GM20431 (cell line): Measurements from ENCODE around the gene FRMD1.

Experiments used
- in situ Hi-C: fragments of 300-500 bp; cut with MseI, MboI; formaldehyde crosslinking; loops from one replicate; pipeline ENCODE4 v1.15.0; 2020; ENCODE audit warnings: low sequenced_read_pairs; ENCODE audit not compliant: unreplicated experiment

FRMD1 gene

GRCh38 chr6:168097221-168097620, 18.2 kb upstream of the FRMD1 start:
- in situ Hi-C loops, result no loop called here

DNA sequence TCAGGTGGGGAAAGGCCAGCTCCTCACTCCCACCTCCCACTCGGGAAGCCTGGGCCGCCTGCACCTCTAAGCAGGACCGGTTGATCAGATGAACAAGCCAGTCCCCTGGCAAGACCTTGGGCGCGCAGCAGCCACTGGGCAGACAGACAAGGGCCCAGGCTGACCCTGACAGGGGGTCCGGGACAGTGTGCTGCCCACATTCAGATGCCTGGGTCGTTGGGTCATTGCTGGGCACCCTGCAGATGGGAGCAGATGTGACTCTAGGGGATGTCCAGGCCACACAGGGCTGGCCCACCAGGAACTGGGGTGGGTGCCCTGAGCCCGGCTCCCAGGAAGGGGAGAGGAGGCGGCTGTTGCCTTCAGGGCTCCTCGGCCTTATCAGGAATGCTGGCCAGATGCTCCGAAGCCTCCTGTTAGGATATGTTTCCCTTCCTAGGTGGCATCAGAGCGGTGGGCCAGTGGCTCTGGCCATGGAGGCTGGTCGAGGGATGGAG, 17.3 kb upstream of the FRMD1 start:
- in situ Hi-C loops, result no loop called here

- in situ Hi-C loops, result no loop called here
Measured at GRCh38 chr6:168095716-168096250, 16.8 kb upstream of the FRMD1 start.

DNA sequence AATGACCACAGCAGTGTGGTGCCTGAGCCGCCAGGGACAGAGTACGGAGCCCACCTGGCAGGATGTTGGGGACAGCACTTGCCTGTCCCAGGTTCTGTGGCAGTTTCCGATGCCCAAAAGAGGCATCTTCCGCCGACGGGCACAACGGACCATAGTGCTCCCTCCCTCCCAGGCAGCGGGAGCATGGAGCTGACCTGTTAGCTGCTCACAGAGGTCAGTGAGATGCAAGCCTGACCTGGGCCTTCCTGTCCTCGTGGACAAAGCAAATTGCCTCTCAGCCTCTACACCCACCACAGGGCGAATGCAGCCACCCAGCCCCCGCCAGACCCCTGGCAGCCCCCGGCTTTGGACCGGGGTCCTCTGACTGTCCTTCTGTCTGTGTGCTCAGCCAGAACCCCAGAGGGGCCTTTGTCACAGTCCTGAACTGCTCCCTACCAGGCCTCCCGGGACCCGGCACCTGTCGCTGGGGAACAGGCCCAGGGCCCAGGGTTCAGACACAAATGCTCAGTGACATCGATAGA, 16.2 kb upstream of the FRMD1 start:
- in situ Hi-C loops, result no loop called here

GRCh38 chr6:168093634-168094033, 14.6 kb upstream of the FRMD1 start:
- in situ Hi-C loops, result no loop called here

DNA sequence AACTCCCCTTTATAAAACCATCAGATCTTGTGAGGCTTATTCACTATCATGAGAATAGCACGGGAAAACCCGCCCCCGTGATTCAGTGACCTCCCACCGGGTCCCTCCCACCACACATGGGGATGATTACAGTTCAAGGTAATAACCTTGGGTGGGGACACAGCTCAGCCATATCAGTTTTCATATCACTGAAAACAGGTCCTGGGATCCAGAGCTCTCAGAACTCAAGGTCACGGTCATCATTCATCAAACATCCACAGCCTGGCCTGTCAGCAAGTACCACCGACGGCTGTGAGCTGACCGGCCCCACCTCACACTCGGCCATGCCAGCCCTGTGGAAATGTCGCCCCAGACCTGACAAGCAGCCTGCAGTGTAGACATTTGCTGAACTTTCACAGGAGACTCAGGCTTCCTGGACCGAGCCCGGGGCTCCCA, 14.1 kb upstream of the FRMD1 start:
- in situ Hi-C loops, result no loop called here

- in situ Hi-C loops, result no loop called here
Measured at GRCh38 chr6:168092541-168092940, 13.5 kb upstream of the FRMD1 start.

- in situ Hi-C loops, result no loop called here
Measured at GRCh38 chr6:168091381-168092264, 12.6 kb upstream of the FRMD1 start.

- in situ Hi-C loops, result no loop called here
Measured at GRCh38 chr6:168090706-168091105, 11.7 kb upstream of the FRMD1 start.

GRCh38 chr6:168090064-168090690, 11.2 kb upstream of the FRMD1 start:
- in situ Hi-C loops, result no loop called here

GRCh38 chr6:168089186-168090063, 10.4 kb upstream of the FRMD1 start:
- in situ Hi-C loops, result no loop called here

DNA sequence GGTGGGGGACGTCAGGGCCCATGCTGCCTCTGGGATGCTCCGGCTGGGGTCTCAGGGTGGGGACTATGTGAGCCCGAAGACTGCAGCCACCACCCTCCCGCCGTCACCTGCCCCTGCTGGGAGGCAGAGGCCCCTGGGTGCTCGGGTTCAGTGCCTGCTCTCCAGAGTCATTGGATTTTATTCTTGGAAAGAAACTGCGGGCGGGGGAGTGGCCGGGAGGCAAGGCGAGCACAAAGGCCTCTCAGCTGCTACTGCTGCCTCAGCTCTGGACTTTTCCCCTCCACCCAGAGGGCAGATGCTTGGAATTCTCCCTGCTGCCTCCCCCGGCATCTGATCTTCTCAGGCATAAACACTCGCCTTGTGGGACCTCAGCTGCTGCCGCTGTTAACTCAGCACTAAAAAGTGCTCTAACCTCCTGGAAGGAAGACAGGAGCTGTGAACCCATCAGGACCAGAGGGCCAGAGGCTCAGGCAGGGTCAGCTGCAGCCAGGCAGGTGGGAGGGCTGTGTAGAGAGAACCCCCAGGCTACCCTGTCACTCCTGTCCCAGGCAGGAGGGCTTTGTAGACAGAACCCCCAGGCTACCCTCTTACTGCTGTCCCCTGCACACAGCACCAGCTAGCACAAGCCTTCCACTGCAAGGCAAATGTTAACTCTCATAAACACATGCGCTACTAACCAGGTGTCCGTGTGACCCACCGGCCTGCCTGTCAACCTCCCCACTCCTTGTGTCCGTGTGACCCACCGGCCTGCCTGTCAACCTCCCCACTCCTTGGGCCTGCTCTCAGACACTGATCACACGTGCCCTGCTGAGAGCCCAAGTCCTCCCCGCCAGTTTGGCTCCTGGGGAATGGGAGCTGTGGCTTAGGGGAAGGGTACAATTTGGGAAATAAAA, 9.4 kb upstream of the FRMD1 start:
- in situ Hi-C loops, result no loop called here

DNA sequence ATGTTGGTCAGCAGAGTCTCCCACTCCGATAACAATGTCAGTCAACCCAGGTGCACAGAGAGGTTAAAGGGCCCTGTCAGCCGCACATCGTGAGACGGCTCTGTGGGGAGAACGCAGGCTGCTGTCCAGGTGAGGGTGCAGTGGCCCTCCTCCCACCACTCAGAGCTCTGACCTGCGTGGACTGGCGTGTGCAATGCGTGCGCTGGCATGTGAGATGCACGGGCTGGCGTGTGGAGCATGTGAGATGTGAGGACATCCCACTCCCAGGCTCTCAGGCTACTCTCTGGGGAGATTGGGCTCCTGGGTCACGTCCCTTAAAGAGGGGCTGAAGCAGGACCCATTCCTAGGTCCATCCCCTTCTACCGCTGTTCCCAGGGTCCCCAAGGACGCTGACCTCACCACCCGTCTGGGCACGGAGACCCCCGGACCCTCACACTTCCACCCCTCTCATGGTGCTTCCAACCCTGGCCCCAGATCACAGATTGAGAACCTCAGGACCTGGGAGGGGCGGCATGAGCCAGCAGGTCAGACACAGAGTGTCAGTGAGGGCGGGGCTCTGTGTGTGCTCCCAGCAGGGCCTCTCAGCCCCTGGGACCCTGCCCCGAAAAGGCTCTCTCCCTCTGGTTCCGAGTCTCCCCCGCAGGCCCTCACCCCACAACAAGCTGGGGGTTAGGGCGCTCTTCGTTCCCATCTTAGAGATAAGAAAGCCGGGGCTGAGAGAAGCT, 8.6 kb upstream of the FRMD1 start:
- in situ Hi-C loops, result no loop called here

DNA sequence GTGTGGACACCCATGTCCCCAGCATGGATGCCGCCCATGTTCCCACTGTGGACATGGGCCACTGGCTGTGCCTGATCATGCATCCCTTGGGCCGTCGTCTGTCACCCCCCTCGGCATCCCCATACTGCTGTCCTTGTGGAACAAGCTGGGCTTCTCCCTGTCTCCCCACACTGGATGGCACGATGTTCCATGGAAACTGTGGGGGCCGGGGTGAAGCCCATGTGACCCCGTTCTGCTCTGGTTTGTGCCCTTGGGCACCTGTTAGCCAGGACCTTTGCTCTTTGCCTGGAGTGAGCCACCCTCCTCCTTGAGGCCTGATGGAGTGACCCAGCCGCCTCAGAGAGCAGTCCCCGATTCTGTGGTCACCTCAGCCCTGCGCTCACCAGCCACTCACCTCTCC, 7.6 kb upstream of the FRMD1 start:
- in situ Hi-C loops, result no loop called here

DNA sequence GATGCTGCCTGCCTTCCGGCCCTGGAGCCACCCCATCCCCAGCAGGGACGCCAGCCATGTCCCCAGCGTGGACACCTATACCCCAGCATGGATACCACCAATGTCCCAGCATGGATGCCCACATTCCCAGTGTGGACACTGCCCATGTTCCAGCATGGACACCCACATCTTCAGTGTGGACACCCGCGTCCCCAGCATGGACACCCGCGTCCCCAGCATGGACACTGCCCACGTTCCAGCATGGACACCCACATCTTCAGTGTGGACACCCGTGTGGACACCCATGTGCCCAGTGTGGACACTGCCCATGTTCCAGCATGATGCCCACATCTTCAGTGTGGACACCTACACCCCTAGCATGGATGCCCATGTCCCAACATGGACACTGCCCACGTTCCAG, 7.1 kb upstream of the FRMD1 start:
- in situ Hi-C loops, result no loop called here

DNA sequence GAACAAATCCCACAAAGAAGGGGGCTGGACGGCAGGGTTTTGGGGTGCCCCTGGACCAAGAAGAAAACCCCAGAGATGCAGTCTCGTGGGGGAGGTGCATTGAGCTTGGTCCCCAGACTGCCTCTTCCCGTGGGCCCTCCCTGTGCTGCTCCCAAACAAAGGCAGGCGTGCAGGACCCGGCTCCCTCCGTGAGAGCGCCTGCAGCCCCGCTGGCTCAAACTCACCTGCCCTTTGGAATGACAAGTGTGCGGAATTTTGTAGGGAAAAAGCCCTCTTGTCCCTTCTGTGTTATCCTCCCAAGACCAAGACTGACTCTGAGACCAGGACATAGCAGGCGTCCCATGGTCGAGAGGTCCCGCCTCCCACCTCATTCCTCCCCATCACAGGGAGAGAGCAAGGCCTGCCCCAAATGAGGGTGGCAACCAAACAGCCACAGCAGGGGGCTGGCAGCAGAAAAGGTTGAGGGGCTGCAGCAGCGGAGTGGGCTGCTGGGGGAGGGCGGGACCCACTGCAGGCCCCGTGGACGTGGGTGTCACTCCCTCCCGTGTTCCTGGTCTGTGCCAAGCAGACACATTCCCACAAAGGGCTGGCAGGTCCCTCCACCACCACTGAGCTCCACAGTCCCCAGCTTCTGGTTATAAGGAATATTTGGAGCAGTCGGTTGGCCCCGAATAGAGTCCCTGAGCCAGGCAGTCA, 5.6 kb upstream of the FRMD1 start:
- in situ Hi-C loops, result no loop called here

GRCh38 chr6:168083514-168083885, 4.5 kb upstream of the FRMD1 start:
- in situ Hi-C loops, result no loop called here
